K562 (cell line): ENCODE measurements around the gene PPM1H. TPM values are rescaled to one million over a fixed set of nuclear protein-coding genes. Genes with fewer than 3 reads are reported as not detected.

Experiments used
- ATAC-seq: fragments of 200-7000 bp; cut with Tn5 transposase; 3 replicates; pipeline ENCODE4 v1.9.1; 2020; ENCODE audit warnings: moderate library complexity
- BruUV-seq: library from RNA; stranded (reverse); fragments of 400-500 nt; replicated peaks from 2 replicates; lab custom pipeline; 2021; lab: Mats Ljungman, UMichigan
- CTCF ChIA-PET: fragments of 300-600 bp; formaldehyde crosslinking; extraction: SDS; loops from one replicate; lab custom pipeline; 2021; ENCODE audit warnings: low intra/inter-chr PET ratio; lab: Yijun Ruan, JAX
- POLR2A ChIA-PET: fragments of 300-600, 350-650 bp; sonication (Branson Sonifier 250); formaldehyde crosslinking; extraction: SDS; loops from one replicate; lab custom pipeline; 2021; ENCODE audit warnings: antibody characterized with exemption, inconsistent platforms; lab: Yijun Ruan, JAX
- DNase-seq, 4 experiments: peaks; one replicate each; pipeline versions ENCODE4 v3.0.0 to v3.0.0-alpha.2; 2011 to 2018; ENCODE audit warnings: low spot score in 3 of 4, mixed read lengths in 3 of 4; ENCODE audit errors: extremely low read depth in 1 of 4
- FAIRE-seq: peaks from 2 replicates; lab custom pipeline; 2011; peaks lifted over from hg19 to GRCh38; lab: Jason Lieb, UNC
- H2AFZ ChIP-seq: 2 replicates; pipeline ENCODE4 v1.6.0; 2011; ENCODE audit warnings: low read depth, low read length, control low read depth, inconsistent platforms
- H3K27ac ChIP-seq: fragments of 200-600 bp; 3 replicates; pipeline ENCODE4 v1.8.0; 2011; ENCODE audit warnings: low read depth, mild to moderate bottlenecking, control low read depth, inconsistent platforms, low read length, moderate library complexity, mixed read lengths; ENCODE audit errors: extremely low read depth
- H3K27me3 ChIP-seq, 2 experiments: fragments of 300-600 bp in 1 of 2; 2 replicates in 1 of 2; 3 replicates in 1 of 2; pipeline versions ENCODE4 v1.6.0 to v1.8.0; 2011; ENCODE audit warnings: inconsistent platforms in 2 of 2, low read length in 2 of 2, mild to moderate bottlenecking in 1 of 2, mixed read lengths in 1 of 2, moderate library complexity in 1 of 2; ENCODE audit not compliant: control insufficient read depth in 2 of 2, insufficient read depth in 2 of 2
- H3K36me3 ChIP-seq: fragments of 300-600 bp; 3 replicates; pipeline ENCODE4 v1.8.0; 2011; ENCODE audit warnings: mild to moderate bottlenecking, low read length, inconsistent platforms; ENCODE audit not compliant: control insufficient read depth, insufficient read depth
- H3K4me1 ChIP-seq, 2 experiments: fragments of 200-600 bp in 1 of 2; replicated peaks in 1 of 2; 2 replicates in 1 of 2; 3 replicates in 1 of 2; pipeline versions ENCODE4 v1.5.1 to v1.8.0; 2011; ENCODE audit warnings: inconsistent platforms in 2 of 2, low read length in 2 of 2, mild to moderate bottlenecking in 1 of 2, mixed read lengths in 1 of 2, moderate library complexity in 1 of 2; ENCODE audit not compliant: control insufficient read depth in 2 of 2, insufficient read depth in 2 of 2
- H3K4me2 ChIP-seq: 2 replicates; pipeline ENCODE4 v1.6.1; 2011; ENCODE audit warnings: low read length, control low read depth, inconsistent platforms, mixed read lengths; ENCODE audit not compliant: insufficient read depth
- H3K4me3 ChIP-seq: fragments of 200-600 bp; sonication (generic), shearing (Covaris generic); 2 replicates; pipeline ENCODE4 v1.5.1; 2016; ENCODE audit warnings: control low read depth, inconsistent platforms
- H3K79me2 ChIP-seq: fragments of 200-600 bp; 3 replicates; pipeline ENCODE4 v1.8.0; 2011; ENCODE audit warnings: low read length, inconsistent platforms; ENCODE audit not compliant: control insufficient read depth, insufficient read depth
- H3K9ac ChIP-seq, 2 experiments: 2 replicates each; pipeline versions ENCODE4 v1.6.0 to v1.6.1; 2011; ENCODE audit warnings: low read depth in 2 of 2, low read length in 2 of 2, control low read depth in 1 of 2, inconsistent platforms in 1 of 2, mild to moderate bottlenecking in 1 of 2, mixed read lengths in 1 of 2; ENCODE audit not compliant: insufficient read depth in 1 of 2
- H3K9me1 ChIP-seq: one replicate; pipeline ENCODE4 v1.6.0; 2011; ENCODE audit warnings: inconsistent platforms, mild to moderate bottlenecking, low read length, moderate library complexity; ENCODE audit not compliant: control insufficient read depth, insufficient read depth
- H3K9me3 ChIP-seq: replicated peaks from 2 replicates; pipeline ENCODE4 v1.5.1; 2011; ENCODE audit warnings: low read depth, low read length, inconsistent platforms; ENCODE audit not compliant: control insufficient read depth, insufficient read depth
- H4K20me1 ChIP-seq: replicated peaks from 2 replicates; pipeline ENCODE4 v1.6.1; 2011; ENCODE audit warnings: low read length, inconsistent platforms, mixed read lengths; ENCODE audit not compliant: control insufficient read depth, insufficient read depth
- HCFC1 ChIP-seq: IDR thresholded peaks from 2 replicates; pipeline ENCODE4 v1.6.1; 2012; ENCODE audit warnings: low read depth, low read length, improper control_type of control experiment
- KAT8 ChIP-seq: fragments of 450-650 bp; IDR thresholded peaks from 2 replicates; pipeline ENCODE4 v1.6.1; 2016; ENCODE audit warnings: low read depth, mild to moderate bottlenecking
- KLF16 ChIP-seq: IDR thresholded peaks from 2 replicates; pipeline ENCODE4 v1.6.1; 2016; ENCODE audit warnings: antibody characterized with exemption
- NFE2L1 ChIP-seq: fragments of 450-650 bp; IDR thresholded peaks from 2 replicates; pipeline ENCODE4 v1.6.1; 2016; ENCODE audit warnings: missing genetic modification characterization, low read depth, mild to moderate bottlenecking, missing compliant biosample characterization, moderate library complexity, borderline replicate concordance
- NFYB ChIP-seq: IDR thresholded peaks from 2 replicates; pipeline ENCODE4 v1.6.1; 2011; ENCODE audit warnings: mild to moderate bottlenecking, moderate library complexity; ENCODE audit not compliant: insufficient read length; ENCODE audit errors: extremely low read depth
- RBM25 ChIP-seq: fragments of 200-400 bp; formaldehyde crosslinking; IDR thresholded peaks from 2 replicates; pipeline ENCODE4 v1.6.1; 2018; ENCODE audit warnings: low read length, low read depth, moderate library complexity; ENCODE audit not compliant: severe bottlenecking
- SP2 ChIP-seq: IDR thresholded peaks from 2 replicates; pipeline ENCODE4 v1.6.1; 2011; ENCODE audit warnings: mild to moderate bottlenecking, low read depth, low read length, moderate library complexity; ENCODE audit not compliant: poor library complexity, severe bottlenecking; ENCODE audit errors: extremely low read depth
- ZEB2 ChIP-seq: fragments of 450-650 bp; IDR thresholded peaks from 2 replicates; pipeline ENCODE4 v1.6.1; 2016
- ZNF347 ChIP-seq: fragments of 450-650 bp; formaldehyde crosslinking; IDR thresholded peaks from 2 replicates; pipeline ENCODE4 v1.4.0; 2020; ENCODE audit warnings: low read depth, mild to moderate bottlenecking, moderate library complexity
- WGBS: fragments of 100-300 bp; shearing (Covaris generic); methylation state at CpG from one replicate; pipeline ENCODE4 v1.1.6; 2016; ENCODE audit warnings: low coverage, mixed read lengths; ENCODE audit not compliant: insufficient coverage; ENCODE audit errors: missing lambda C conversion rate; 5-methylcytosine and 5-hydroxymethylcytosine counted together
- in situ Hi-C: fragments of 300-500 bp; cut with MboI; formaldehyde crosslinking; loops from 4 replicates; pipeline ENCODE4 v1.15.0; 2018; ENCODE audit warnings: inconsistent platforms, mixed read lengths
- intact Hi-C: fragments of 100-400 bp; cut with micrococcal nuclease; formaldehyde crosslinking; loops from 2 replicates; pipeline ENCODE4 v1.14.2; 2022
- polyA plus RNA-seq, 8 experiments: library from polyadenylated mRNA; depleted of rRNA in 4 of 8; stranded (reverse) in 5 of 8; unstranded in 3 of 8; fragments of >200 nt; fragmentation: Nextera tagmentation in 2 of 8; fragmentation: Illumina TruSeq in 1 of 8; extraction: Ambion mirVana in 2 of 8; extraction: Trizol in 1 of 8; gene quantifications; 2 replicates each; pipeline versions ENCODE4 v1.2.1 to v1.2.3, GENCODE V29; 2011 to 2014; ENCODE audit warnings: inconsistent platforms in 1 of 8, missing spikeins in 1 of 8
- total RNA-seq, 7 experiments: library from RNA; depleted of rRNA in 6 of 7; stranded (reverse); fragments of >200 nt in 6 of 7; fragmentation: Illumina TruSeq in 2 of 7; extraction: Trizol in 2 of 7; gene quantifications; 2 replicates each; pipeline versions ENCODE4 v1.2.1 to v1.2.3, GENCODE V29; 2011 to 2021; ENCODE audit warnings: low replicate concordance in 1 of 7

PPM1H gene
- total and polyA plus RNA-seq, 9 of the 15 experiments (the other 6 are each of a cell fraction or from before 2014, with no cell fraction given): 5.3 to 29.3 (median 11.3) TPM

- no peaks in the 10 kb centered on the region for H3K9me3 ChIP-seq
- H3K27ac ChIP-seq: no peak overlapping the region; the same call in 2 of the 3 replicates
- no peak overlapping the region for H3K4me3 ChIP-seq
- H2AFZ ChIP-seq: no peak overlapping the region
- no peak overlapping the region for H3K4me2 ChIP-seq
- no peak for ATAC-seq
- CTCF ChIA-PET: no interaction called here
- no peak for TF ChIP-seq RBM25
- TF ChIP-seq KAT8: no peak
- TF ChIP-seq KLF16: no peak
- TF ChIP-seq NFE2L1 (tag): no peak
- TF ChIP-seq HCFC1: no peak
- no peak for TF ChIP-seq NFYB
- TF ChIP-seq ZEB2: no peak
- TF ChIP-seq SP2: no peak
- TF ChIP-seq ZNF347 (CRISPR knock-in tag): no peak
- TF ChIP-seq, all 486 proteins: peak for 0
- no peak overlapping the region for H3K9ac ChIP-seq
- H3K27me3 ChIP-seq: no peaks in the 10 kb centered on the region
- BruUV-seq: no TSS peak
- intact Hi-C loops (no loop called here), in situ Hi-C loops (no loop called here)
- no peaks in the 10 kb centered on the region; a peak in 1 of 5 replicates for H3K4me1 ChIP-seq
- DNase-seq: no peak
- H4K20me1 ChIP-seq: no peaks in the 10 kb centered on the region
- 64% methylated on average over 2 of the region's 2 CpGs for WGBS
- no peaks in the 10 kb centered on the region for H3K79me2 ChIP-seq
- no peaks in the 10 kb centered on the region for H3K9me1 ChIP-seq
- H3K36me3 ChIP-seq: peaks cover 10% of the 10 kb centered on the region; the same call in 1 of the 3 replicates
- FAIRE-seq: no peak
- POLR2A ChIA-PET: interaction anchor here (1.0 kb wide), 1 partner anchor 10 kb away, joined by 4 read pairs; no protein-coding TSS in a partner anchor
Measured at GRCh38 chr12:62737615-62738014, 197.3 kb downstream of the PPM1H start.
